Activated CD4-positive, alpha-beta T cell treated with anti-CD3 and anti-CD28 coated beads, Interleukin-2, amount 50 U/mL, for 48 hours (primary cell): ENCODE measurements around the gene TLE4.
"Not testable (repeated sequence)": the region's sequence is repeated elsewhere in the genome, so short reads cannot be mapped to it uniquely, and the experiment has no call there.

Source experiments
- DNase-seq, 2 experiments: peaks; one replicate each; pipeline ENCODE4 v3.0.0-alpha.2; 2020

TLE4 gene

DNA sequence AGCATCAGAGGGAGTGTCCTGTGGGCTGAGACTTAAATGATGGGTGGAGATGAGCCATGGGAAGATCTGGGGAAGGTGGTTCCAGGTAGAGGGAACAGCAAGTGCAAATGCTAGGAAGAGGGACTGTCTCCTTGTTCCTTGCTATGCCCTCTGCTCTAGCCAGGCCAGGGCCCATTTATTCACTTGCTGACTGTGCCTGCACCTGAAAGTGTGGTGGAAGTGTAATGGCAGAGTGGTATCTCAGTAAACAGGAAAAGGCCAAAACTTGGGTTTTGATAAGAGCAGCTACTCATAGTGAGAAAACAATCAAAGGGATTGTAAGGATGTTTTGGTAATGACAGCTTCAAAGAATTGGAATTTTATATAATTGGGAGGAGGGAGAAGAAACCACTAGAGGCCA, 32.4 kb downstream of the TLE4 start:
- no peak for DNase-seq

DNA sequence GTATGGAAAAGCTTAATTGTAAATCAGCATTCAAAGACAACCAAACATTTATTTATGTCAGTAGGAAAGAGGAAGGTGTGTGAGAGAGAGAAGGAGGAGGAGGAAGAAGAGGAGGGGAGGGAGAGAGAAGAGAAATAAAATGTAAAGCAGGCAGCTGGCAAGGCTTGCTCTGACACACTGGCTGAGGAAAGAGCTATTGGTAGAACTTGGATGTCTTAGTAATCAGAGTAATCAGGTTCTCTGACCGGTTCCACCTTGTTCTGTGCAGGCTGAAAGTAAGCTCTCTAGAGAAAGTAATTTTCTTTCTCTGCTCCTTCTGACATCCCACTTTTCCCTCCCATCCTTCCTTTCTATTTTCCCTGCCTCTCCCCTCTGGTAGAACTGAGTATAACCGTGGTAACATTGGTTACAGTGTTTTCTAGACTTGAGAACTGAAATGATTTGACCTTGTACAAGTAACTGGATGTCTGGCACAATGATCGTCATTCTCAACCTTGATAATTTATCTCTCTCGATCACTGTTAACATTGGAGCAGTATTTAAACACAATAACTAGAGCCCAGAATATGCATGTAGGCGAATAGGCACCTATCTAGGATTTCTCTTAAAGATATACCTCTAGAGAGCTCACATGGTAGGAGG, 33.3 kb downstream of the TLE4 start:
- no peak for DNase-seq

DNA sequence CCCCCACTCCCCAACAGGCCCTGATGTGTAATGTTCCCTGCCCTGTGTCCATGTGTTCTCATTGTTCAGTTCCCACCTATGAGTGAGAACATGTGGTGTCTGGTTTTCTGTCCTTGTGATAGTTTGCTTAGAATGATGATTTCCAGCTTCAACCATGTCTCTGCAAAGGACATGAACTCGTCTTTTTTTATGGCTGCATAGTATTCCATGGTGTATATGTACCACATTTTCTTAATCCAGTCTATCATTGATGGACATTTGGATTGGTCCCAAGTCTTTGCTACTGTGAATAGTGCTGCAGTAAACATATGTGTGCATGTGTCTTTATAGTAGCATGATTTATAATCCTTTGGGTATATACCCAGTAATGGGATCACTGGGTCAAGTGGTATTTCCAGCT, 34.8 kb downstream of the TLE4 start:
- not testable (repeated sequence) for DNase-seq

DNA sequence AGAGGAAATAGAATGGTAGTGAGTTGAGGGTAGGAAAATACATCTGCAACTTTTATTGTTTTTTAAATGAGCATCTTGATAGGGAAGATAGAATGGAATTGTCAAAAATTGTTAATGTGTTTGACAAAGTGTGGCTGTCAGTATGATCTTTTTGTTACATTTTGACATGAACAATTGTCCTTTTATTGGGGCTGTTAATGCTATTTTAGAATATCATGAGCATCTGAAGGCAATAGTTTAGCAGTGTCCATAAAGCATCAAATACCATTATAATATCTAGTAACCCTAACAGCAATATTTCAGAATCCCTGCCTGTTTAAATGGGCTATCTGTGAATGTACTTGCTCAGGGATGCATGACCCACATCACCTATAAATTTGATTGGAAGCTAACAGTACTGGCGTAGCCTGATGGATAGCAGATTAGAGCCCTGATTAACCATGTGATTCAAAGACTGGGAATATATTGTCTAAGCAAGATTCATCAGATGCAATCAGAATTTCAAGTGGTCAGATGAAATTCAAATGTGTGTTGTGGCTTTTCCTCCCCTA, 37.8 kb downstream of the TLE4 start:
- DNase-seq, result no peak

DNA sequence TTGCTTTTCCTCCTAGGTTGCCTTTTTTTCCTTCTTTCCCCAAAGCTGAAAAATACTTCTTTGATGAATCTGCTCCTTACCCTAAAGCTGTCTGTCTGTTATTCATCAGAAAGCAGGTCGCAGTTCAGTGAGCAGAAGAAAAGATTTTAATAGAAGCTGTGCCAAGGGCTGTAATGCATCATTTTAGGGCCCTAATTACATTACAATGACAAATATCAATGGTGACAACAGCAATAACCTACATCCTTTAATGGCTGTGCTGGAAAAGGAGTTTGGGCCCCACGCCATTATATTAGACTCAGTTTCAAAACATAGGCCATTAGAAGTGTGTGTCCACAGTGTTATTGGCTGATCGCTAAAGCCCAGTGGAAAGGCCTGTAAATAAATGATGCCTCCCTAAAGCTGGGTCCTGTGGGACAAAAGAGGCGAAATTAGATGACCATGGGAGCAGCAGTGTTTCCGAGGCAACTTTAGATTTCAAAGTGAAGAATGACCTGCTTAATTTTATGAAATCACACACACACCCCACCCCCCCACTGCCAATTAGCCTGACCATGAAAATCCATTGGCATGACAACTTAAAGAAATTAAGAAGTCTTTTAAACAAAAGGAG, 38.4 kb downstream of the TLE4 start:
- no peak for DNase-seq

GRCh38 chr9:79610791-79611614, 39.2 kb downstream of the TLE4 start:
- no peak for DNase-seq

DNA sequence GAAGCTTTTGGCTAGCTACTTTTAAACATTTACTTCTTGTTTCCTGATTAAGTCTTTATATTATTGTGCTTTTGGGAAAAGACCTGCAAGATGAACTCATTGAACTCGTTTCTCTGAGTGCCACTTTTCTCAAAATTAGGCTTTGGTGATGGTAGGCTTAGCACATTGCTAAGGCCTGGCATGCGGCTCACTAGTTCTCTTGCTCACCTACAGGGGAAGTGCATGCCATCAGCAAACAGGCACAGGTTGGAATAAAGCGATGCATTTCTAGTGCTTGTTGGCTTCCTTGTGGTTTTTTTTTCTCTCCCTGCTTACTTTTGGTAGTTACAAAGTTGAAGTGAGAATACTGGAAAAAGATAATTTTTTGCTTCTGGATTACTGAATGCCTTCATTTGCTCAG, 41.4 kb downstream of the TLE4 start:
- DNase-seq, result no peak

GRCh38 chr9:79615038-79615437, 43.3 kb downstream of the TLE4 start:
- DNase-seq, result no peak

DNA sequence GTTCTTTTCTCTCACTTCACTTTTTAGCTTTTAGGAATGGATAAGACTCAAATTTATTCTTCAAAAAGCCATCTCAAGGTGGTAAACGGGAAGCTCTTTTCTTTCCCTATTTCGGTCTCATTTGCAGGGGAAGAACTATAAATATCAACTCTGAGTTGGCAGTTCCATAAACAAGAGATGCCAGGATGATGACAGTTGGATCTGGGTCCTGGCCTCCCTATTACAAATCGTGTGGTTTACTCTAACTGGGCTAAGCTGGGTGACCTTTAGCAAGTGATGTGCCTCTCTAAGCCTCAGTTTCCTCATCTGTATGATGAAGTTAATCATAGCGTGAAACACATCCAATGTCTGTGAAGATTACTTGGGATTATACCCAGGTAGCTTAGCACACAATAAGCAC, 44.2 kb downstream of the TLE4 start:
- DNase-seq, result no peak

DNA sequence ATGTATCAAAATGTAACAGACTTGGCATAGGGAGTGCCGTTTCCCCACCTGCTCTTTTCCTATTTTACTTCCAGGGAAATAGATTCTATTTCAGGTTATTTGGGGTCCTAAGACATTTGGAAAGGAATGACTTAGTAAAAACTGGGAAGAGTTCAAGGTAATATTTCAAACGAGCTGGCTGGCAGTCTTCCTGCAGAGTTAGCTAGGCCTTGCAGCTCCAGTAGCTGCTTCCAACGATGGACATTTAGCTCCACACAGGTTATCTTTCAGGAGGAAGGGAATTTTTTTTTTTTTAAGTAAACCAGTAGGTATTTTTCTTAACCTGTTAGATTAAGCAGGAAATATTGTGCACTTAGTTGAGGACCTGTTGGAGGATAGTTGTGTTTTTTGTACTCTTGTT, 45.2 kb downstream of the TLE4 start:
- DNase-seq, result no peak

DNA sequence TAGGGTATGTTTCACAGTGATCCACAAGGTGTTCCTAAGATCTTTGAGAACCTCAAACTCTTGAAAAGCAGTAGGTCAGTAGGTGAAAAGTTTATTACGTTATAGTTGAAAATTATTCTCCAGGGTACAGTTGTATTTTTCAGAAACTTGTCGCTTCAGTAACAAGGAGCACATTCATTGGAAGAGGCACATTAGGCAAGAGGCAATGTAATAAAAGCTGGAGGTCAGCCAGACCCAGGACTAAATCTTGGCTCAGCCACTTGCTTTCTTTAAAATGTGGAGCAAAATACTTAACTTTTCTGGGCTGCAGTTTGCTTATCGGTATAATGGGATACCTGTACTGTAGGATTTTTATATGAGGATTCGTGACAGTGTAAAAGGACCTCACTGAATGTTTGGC, 45.6 kb downstream of the TLE4 start:
- no peak for DNase-seq

DNA sequence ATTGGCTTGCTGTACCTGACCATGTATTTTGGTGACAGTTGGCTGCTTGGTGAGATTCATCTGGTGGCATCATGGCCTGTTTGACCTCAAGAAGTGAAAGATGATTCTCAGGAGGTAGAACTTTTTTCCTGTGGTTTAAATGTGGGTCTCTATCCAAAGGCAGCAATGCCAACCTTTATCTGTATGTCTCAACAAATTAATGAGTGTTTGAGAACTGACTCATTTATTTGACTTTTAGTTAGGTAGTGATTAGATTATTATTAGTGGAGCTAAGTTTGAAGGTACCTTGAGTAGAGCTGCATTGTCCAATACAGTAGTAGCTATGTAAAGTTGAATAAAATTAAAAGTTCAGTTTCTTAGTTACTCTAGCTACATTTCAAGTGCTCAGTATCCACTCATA, 48.2 kb downstream of the TLE4 start:
- no peak for DNase-seq

DNA sequence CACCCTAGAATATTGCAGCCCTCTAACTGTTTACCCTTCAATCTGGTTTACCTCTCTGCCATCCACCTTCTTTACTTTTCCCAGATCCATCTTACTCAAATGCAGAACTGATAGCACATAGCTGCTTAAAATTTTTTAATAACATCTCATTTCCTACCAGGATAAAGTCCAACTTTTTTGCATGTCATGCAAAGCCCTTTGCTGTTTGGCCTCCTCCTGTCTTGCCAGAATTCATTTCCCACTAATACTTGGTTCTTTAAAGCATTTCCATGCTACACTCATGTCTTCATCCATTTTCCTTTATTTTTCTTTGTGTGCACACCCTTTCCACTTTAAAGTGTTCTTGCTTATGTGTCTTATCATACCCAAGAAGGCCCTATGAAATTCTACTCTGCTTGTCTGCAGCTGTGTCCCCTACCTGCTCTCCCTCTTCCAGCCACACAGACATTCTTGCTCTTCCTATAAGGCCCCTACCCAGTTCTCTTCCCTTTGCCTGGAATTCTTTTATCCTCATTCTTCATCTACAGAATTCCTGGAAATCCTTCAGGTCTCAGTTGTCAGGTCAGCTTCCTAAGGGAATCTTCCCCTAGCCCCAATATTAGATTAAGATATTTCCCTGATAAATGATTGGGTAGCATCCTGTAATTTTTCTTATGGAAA, 50.3 kb downstream of the TLE4 start:
- DNase-seq, result no peak

DNA sequence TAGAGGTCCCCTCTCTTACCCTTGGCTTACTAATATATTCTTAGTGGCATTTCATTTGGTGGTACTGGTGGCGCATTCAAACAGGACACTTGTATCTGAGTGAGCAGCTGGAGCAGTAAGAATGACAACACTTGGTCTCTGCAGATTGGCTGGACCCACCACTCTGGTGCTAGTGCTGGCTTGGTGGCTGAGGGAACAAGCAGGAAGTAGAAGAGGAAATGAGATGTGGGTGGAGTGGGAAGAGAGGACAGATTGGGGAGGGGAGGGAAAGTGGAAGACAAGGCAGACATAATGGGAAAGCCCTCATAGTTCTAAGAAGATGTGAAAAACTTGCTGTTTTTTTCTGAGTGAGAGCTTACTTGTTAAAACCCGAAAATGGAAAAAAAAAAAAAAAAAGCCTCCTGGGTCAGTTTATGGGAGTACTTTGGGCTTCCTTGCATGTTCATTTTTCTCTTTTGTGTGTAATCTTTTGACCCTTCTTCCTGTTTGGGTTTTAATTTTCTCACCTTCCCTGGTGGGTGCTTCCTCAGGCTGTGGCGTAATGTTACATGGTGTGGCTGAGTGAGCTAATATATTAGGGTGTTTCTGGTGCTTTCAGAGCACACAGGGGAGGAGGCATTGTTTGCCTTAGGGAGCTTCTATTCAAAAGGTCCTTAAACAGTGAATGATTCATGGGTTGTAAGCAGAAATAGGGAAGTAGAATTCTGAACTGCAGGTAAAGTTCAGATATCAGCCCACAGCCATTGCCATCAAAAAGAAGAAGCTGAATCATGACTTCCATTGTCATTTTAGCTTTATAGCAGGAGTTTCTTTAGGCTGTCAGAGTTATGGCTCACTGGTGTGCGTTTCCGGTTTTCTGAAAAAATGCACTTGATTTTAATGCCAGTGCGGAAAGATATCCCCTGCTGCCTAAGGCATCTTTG, 52.3 kb downstream of the TLE4 start:
- DNase-seq, result peak; percentile 17 to 36

GRCh38 chr9:79629721-79630120, 58.0 kb downstream of the TLE4 start:
- DNase-seq, result no peak

- DNase-seq, result no peak
These were observed 59.0 kb downstream of the TLE4 start for GRCh38 chr9:79630521-79631403.

DNA sequence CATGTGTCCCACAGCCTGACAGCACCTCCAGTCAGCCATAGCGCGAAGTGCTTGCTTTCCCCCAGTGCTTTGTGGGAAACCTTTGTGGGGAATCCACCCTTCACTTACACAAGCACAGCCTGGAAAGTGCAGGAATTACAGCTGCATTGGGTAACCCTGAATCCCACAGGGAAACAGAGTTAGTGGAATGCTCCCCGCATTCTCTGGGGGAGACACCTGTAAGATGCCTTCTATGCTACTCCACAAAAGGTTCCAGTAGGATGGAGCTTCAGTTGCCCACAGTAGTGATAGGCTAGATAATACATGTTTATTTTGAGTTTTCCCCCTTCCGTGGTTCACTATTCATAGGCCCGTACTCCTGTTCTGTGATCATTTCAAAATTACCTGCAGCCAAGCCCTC, 60.3 kb downstream of the TLE4 start:
- DNase-seq, result no peak

GRCh38 chr9:79632705-79633104, 60.9 kb downstream of the TLE4 start:
- DNase-seq, result no peak

DNA sequence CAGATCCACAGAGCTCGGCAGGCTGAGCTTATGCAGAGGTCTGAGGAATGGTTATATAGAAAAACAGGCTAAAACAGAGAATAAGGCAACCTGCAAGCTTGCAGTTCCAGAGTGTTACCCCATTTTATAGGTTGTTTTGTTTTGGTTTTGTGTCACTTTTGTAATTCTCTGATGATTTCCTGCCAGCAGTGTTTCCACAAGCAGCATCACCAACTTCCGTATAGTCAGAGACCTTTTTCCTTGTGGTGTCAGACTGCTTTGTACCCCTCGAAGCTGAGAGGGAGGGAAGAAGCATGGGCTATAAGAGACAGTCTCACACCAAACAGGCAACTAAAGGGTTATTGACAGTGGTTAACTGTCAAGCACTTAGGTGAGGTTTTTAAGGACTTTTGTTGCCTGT, 61.8 kb downstream of the TLE4 start:
- DNase-seq, result no peak

GRCh38 chr9:79637177-79637925, 65.6 kb downstream of the TLE4 start:
- DNase-seq, result no peak
